ENCODE results near the gene RBMS2.

- TF ChIP-seq CTCF (IDR thresholded peaks at IDR 0.05) (no peak), EP300 (IDR thresholded peaks at IDR 0.05) (no peak)
These were observed 68.7 kb downstream of the RBMS2 start for GRCh38 chr12:56590237-56590830.

Measured in tibial nerve (tissue), 4 donors.